Neural progenitor cell (in vitro differentiated cells): Measurements from ENCODE around the gene SLC39A3.

Source experiments
- EZH2 ChIP-seq: fragments of 200-600 bp; sonication (generic); IDR thresholded peaks from 2 replicates; pipeline ENCODE4 v1.6.1; 2017; ENCODE audit warnings: antibody characterized with exemption, mild to moderate bottlenecking, moderate library complexity
- EZH2phosphoT487 ChIP-seq: fragments of 200-600 bp; sonication (generic); IDR thresholded peaks from 2 replicates; pipeline ENCODE4 v1.6.1; 2017; ENCODE audit warnings: antibody characterized with exemption
- TF ChIP-seq, protein P1 (sequence below): fragments of 200-600 bp; sonication (generic); IDR thresholded peaks from 2 replicates; pipeline ENCODE4 v1.5.1; 2017; ENCODE audit warnings: antibody characterized with exemption, mild to moderate bottlenecking

DNA sequence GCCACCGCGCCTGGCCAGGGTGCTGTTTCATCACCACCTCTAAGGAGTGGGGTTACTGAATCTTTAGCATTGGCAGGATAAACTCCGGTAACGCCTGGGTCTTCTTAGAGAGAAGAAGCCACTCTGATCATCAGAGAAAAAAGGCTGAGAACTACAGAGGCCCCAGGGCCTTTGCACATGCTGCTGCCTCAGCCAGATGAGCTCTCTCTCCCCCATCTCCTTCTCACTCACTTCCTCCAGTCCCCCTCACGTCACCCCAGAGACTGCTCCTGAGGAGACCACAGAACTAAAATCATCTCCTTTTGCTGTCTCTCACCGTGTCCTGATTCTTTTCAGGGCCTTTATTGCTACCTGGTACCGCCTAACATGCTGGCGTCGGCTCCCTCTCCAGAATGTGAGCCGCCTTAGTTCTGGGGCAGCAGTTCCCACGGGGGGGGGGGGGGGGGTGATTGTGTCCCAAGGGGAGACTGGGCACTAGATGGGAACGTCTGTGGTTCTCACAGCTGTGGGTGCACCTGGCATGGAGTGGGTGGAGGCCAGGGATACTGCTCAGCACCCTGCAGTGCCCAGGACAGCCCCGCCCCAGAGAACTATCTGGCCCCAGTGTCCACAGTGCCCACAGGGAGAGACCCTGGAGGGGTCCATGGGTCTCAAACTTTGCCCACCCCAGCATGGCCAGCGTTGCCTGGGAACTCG lies 13.5 kb downstream of the SLC39A3 start:
- TF ChIP-seq, protein P1, sequence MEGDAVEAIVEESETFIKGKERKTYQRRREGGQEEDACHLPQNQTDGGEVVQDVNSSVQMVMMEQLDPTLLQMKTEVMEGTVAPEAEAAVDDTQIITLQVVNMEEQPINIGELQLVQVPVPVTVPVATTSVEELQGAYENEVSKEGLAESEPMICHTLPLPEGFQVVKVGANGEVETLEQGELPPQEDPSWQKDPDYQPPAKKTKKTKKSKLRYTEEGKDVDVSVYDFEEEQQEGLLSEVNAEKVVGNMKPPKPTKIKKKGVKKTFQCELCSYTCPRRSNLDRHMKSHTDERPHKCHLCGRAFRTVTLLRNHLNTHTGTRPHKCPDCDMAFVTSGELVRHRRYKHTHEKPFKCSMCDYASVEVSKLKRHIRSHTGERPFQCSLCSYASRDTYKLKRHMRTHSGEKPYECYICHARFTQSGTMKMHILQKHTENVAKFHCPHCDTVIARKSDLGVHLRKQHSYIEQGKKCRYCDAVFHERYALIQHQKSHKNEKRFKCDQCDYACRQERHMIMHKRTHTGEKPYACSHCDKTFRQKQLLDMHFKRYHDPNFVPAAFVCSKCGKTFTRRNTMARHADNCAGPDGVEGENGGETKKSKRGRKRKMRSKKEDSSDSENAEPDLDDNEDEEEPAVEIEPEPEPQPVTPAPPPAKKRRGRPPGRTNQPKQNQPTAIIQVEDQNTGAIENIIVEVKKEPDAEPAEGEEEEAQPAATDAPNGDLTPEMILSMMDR = no peak
- TF ChIP-seq EZH2 = no peak
- TF ChIP-seq EZH2phosphoT487 = no peak
